NCI-H2107 treated with DMSO at 0.1 percent for 48 hours (cell line): ENCODE data around the gene SERPINA5.
"Not testable (repeated sequence)": the region's sequence is repeated elsewhere in the genome, so short reads cannot be mapped to it uniquely, and the experiment has no call there.

Experiments
- DNase-seq: peaks from one replicate; lab custom pipeline; 2025; ENCODE audit not compliant: unreplicated experiment; lab: John Stamatoyannopoulos, UW

SERPINA5 gene

GRCh38 chr14:94621358-94622134, 40.3 kb downstream of the SERPINA5 start:
- DNase-seq: no peak

- no peak for DNase-seq
These were observed 41.6 kb downstream of the SERPINA5 start for GRCh38 chr14:94622653-94623421.

GRCh38 chr14:94623422-94623809, 42.2 kb downstream of the SERPINA5 start:
- DNase-seq: no peak

- DNase-seq: no peak
These were observed 42.8 kb downstream of the SERPINA5 start for GRCh38 chr14:94623856-94624499.

- DNase-seq: no peak
These were observed 43.5 kb downstream of the SERPINA5 start for GRCh38 chr14:94624537-94625352.

- no peak for DNase-seq
These were observed 44.1 kb downstream of the SERPINA5 start for GRCh38 chr14:94625353-94625635.

GRCh38 chr14:94628578-94628977, 47.4 kb downstream of the SERPINA5 start:
- DNase-seq: no peak

GRCh38 chr14:94630396-94630795, 49.2 kb downstream of the SERPINA5 start:
- DNase-seq: no peak

GRCh38 chr14:94631050-94631449, 49.8 kb downstream of the SERPINA5 start:
- no peak for DNase-seq

- DNase-seq: no peak
These were observed 50.5 kb downstream of the SERPINA5 start for GRCh38 chr14:94631536-94632304.

- no peak for DNase-seq
These were observed 51.0 kb downstream of the SERPINA5 start for GRCh38 chr14:94632305-94632590.

GRCh38 chr14:94633121-94633520, 51.9 kb downstream of the SERPINA5 start:
- DNase-seq: no peak

GRCh38 chr14:94635154-94635553, 53.9 kb downstream of the SERPINA5 start:
- no peak for DNase-seq

GRCh38 chr14:94636744-94637412, 55.7 kb downstream of the SERPINA5 start:
- no peak for DNase-seq

GRCh38 chr14:94637814-94638213, 56.6 kb downstream of the SERPINA5 start:
- not testable (repeated sequence) for DNase-seq

GRCh38 chr14:94638339-94638738, 57.1 kb downstream of the SERPINA5 start:
- DNase-seq: no peak

GRCh38 chr14:94638961-94639817, 58.0 kb downstream of the SERPINA5 start:
- no peak for DNase-seq

- DNase-seq: no peak
These were observed 59.8 kb downstream of the SERPINA5 start for GRCh38 chr14:94640721-94641631.
